GM23338 (cell line): ENCODE data around the gene NDP. TPM values are rescaled to one million over a fixed set of nuclear protein-coding genes. Genes with fewer than 3 reads are reported as not detected.

ENCODE experiments used
- ATAC-seq: fragments of 200-7000 bp; cut with Tn5 transposase; 3 replicates; pipeline ENCODE4 v1.9.1; 2020
- DNase-seq: peaks from one replicate; pipeline ENCODE4 v3.0.0-alpha.2; 2015; ENCODE audit warnings: low spot score
- H2AFZ ChIP-seq: fragments of 200-600 bp; sonication (generic); 2 replicates; pipeline ENCODE4 v1.8.0; 2016; ENCODE audit warnings: antibody characterized with exemption, mild to moderate bottlenecking, moderate library complexity
- H3F3A ChIP-seq: fragments of 200-600 bp; sonication (generic); replicated peaks from 2 replicates; pipeline ENCODE4 v1.8.0; 2017; ENCODE audit warnings: antibody characterized with exemption, mixed run types, low read depth
- H3K27ac ChIP-seq: fragments of 200-600 bp; sonication (generic); 2 replicates; pipeline ENCODE4 v1.6.1; 2016; ENCODE audit warnings: low read depth
- H3K27me3 ChIP-seq: fragments of 200-600 bp; sonication (generic); 2 replicates; pipeline ENCODE4 v1.8.0; 2016; ENCODE audit warnings: mild to moderate bottlenecking, mixed run types, moderate library complexity; ENCODE audit not compliant: insufficient read depth
- H3K36me3 ChIP-seq: fragments of 200-600 bp; sonication (generic); 2 replicates; pipeline ENCODE4 v1.8.0; 2016; ENCODE audit warnings: mild to moderate bottlenecking; ENCODE audit not compliant: insufficient read depth
- H3K4me1 ChIP-seq: fragments of 200-600 bp; sonication (generic); 2 replicates; pipeline ENCODE4 v1.8.0; 2016; ENCODE audit warnings: mild to moderate bottlenecking, moderate library complexity; ENCODE audit not compliant: insufficient read depth
- H3K4me2 ChIP-seq: fragments of 200-600 bp; sonication (generic); 2 replicates; pipeline ENCODE4 v1.7.1; 2017; ENCODE audit warnings: mixed run types
- H3K4me3 ChIP-seq: fragments of 200-600 bp; sonication (generic); 2 replicates; pipeline ENCODE4 v1.6.1; 2016; ENCODE audit warnings: mixed run types
- H3K79me2 ChIP-seq: fragments of 200-600 bp; sonication (generic); replicated peaks from 2 replicates; pipeline ENCODE4 v1.8.0; 2017; ENCODE audit warnings: mild to moderate bottlenecking; ENCODE audit not compliant: insufficient read depth
- H3K9me2 ChIP-seq: fragments of 200-600 bp; sonication (generic); 2 replicates; pipeline ENCODE4 v1.8.0; 2017; ENCODE audit not compliant: insufficient read depth
- H4K20me1 ChIP-seq: fragments of 200-600 bp; sonication (generic); replicated peaks from 2 replicates; pipeline ENCODE4 v1.8.0; 2017; ENCODE audit warnings: mild to moderate bottlenecking; ENCODE audit not compliant: insufficient read depth
- H3K27ac Mint-ChIP-seq: 2 replicates; pipeline ENCODE4 v1.8.0; 2020; ENCODE audit warnings: inconsistent platforms, mild to moderate bottlenecking, moderate library complexity, mixed read lengths
- H3K27me3 Mint-ChIP-seq: 3 replicates; pipeline ENCODE4 v1.8.0; 2022; ENCODE audit warnings: low read depth, mild to moderate bottlenecking, moderate library complexity, mixed read lengths, inconsistent platforms; ENCODE audit not compliant: insufficient read depth, poor library complexity
- H3K36me3 Mint-ChIP-seq: 3 replicates; pipeline ENCODE4 v1.8.0; 2021; ENCODE audit warnings: low read depth, mild to moderate bottlenecking, inconsistent platforms, moderate library complexity, mixed read lengths
- H3K4me1 Mint-ChIP-seq: 3 replicates; pipeline ENCODE4 v1.8.0; 2020; ENCODE audit warnings: mild to moderate bottlenecking, inconsistent platforms, mixed read lengths
- H3K4me3 Mint-ChIP-seq: 3 replicates; pipeline ENCODE4 v1.8.0; 2021; ENCODE audit warnings: moderate library complexity, mild to moderate bottlenecking, inconsistent platforms, mixed read lengths
- H3K9me3 Mint-ChIP-seq: 3 replicates; pipeline ENCODE4 v1.8.0; 2020; ENCODE audit warnings: moderate library complexity, mild to moderate bottlenecking, inconsistent platforms, mixed read lengths
- CREB1 ChIP-seq: fragments of 250-450 bp; sonication (Bioruptor Pico); IDR thresholded peaks from 2 replicates; pipeline ENCODE4 v1.5.0; 2020; ENCODE audit warnings: low read depth, mild to moderate bottlenecking, moderate library complexity
- EZH2 ChIP-seq: fragments of 200-600 bp; sonication (generic); IDR thresholded peaks from one replicate; pipeline ENCODE4 v1.8.0; 2017; ENCODE audit warnings: antibody characterized with exemption, mild to moderate bottlenecking, low read depth; ENCODE audit not compliant: unreplicated experiment
- EZH2phosphoT487 ChIP-seq: fragments of 200-600 bp; sonication (generic); IDR thresholded peaks from one replicate; pipeline ENCODE4 v1.8.1; 2018; ENCODE audit warnings: antibody characterized with exemption; ENCODE audit not compliant: unreplicated experiment
- JUNB ChIP-seq: IDR thresholded peaks from one replicate; pipeline ENCODE4 v1.6.1; 2016; ENCODE audit warnings: antibody characterized with exemption; ENCODE audit not compliant: unreplicated experiment
- NANOG ChIP-seq: IDR thresholded peaks from 2 replicates; pipeline ENCODE4 v1.6.1; 2016; ENCODE audit warnings: antibody characterized with exemption, borderline replicate concordance
- POLR2AphosphoS5 ChIP-seq: IDR thresholded peaks from 2 replicates; pipeline ENCODE4 v1.6.1; 2016; ENCODE audit warnings: antibody characterized with exemption, low read depth
- STAT1 ChIP-seq: IDR thresholded peaks from one replicate; pipeline ENCODE4 v1.6.1; 2016; ENCODE audit warnings: antibody characterized with exemption; ENCODE audit not compliant: unreplicated experiment
- ZNF114 ChIP-seq: fragments of 250-450 bp; sonication (Bioruptor Pico); IDR thresholded peaks from 2 replicates; pipeline ENCODE4 v1.5.0; 2020; ENCODE audit warnings: mild to moderate bottlenecking, moderate library complexity
- ZNF331 ChIP-seq: fragments of 250-450 bp; sonication (Bioruptor Pico); IDR thresholded peaks from 2 replicates; pipeline ENCODE4 v1.5.0; 2020; ENCODE audit warnings: low read depth, mild to moderate bottlenecking, moderate library complexity
- ZNF462 ChIP-seq: fragments of 250-450 bp; sonication (Bioruptor Pico); IDR thresholded peaks from 2 replicates; pipeline ENCODE4 v1.5.0; 2020; ENCODE audit warnings: mild to moderate bottlenecking, moderate library complexity
- polyA plus RNA-seq: library from polyadenylated mRNA; unstranded; fragments of >200 nt; fragmentation: Nextera tagmentation; extraction: Ambion mirVana; gene quantifications from 2 replicates; pipeline ENCODE4 v1.2.1, GENCODE V29; 2016
- total RNA-seq: library from RNA; depleted of rRNA; stranded (reverse); fragments of >200 nt; shearing (Covaris generic); gene quantifications from 2 replicates; pipeline ENCODE4 v1.2.3, GENCODE V29; 2014
- TF ChIP-seq, protein P1 (sequence below), 2 experiments: fragments of 200-600 bp in 1 of 2; sonication (generic) in 1 of 2; conservative IDR thresholded peaks; 2 replicates each; pipeline versions ENCODE4 v1.5.1 to v1.6.1; 2016 to 2017; ENCODE audit warnings: antibody characterized with exemption in 2 of 2, low read depth in 2 of 2, mild to moderate bottlenecking in 2 of 2, moderate library complexity in 1 of 2
- TF ChIP-seq, protein P2 (sequence below): IDR thresholded peaks from 2 replicates; pipeline ENCODE4 v1.6.1; 2016; ENCODE audit warnings: antibody characterized with exemption
- TF ChIP-seq, protein P3 (sequence below): IDR thresholded peaks from one replicate; pipeline ENCODE4 v1.6.1; 2018; ENCODE audit warnings: antibody characterized with exemption; ENCODE audit not compliant: unreplicated experiment

The NDP gene
- total and polyA plus RNA-seq, 2 experiments from 2014 or later: 0.14 TPM; not detected in 1

- Mint-ChIP-seq H3K36me3 (no peaks in the 10 kb centered on the region; the same call in 2 of the 3 replicates), H3K4me1 (peaks cover 15% of the 10 kb centered on the region), H3K4me3 (no peak overlapping the region), H3K9me3 (peaks cover 4% of the 10 kb centered on the region), H3K27ac (no peak overlapping the region), H3K27me3 (peaks cover 9% of the 10 kb centered on the region)
- no peaks in the 10 kb centered on the region for H3K36me3 ChIP-seq
- no peaks in the 10 kb centered on the region for H3K79me2 ChIP-seq
- no peak overlapping the region for H3K27ac ChIP-seq
- peaks cover 16% of the 10 kb centered on the region; the same call in 1 of the 2 replicates for H3K27me3 ChIP-seq
- TF ChIP-seq CREB1 (CRISPR knock-in tag): no peak
- no peak for TF ChIP-seq POLR2AphosphoS5
- no peak for TF ChIP-seq EZH2phosphoT487
- no peak for TF ChIP-seq STAT1
- TF ChIP-seq, protein P1, sequence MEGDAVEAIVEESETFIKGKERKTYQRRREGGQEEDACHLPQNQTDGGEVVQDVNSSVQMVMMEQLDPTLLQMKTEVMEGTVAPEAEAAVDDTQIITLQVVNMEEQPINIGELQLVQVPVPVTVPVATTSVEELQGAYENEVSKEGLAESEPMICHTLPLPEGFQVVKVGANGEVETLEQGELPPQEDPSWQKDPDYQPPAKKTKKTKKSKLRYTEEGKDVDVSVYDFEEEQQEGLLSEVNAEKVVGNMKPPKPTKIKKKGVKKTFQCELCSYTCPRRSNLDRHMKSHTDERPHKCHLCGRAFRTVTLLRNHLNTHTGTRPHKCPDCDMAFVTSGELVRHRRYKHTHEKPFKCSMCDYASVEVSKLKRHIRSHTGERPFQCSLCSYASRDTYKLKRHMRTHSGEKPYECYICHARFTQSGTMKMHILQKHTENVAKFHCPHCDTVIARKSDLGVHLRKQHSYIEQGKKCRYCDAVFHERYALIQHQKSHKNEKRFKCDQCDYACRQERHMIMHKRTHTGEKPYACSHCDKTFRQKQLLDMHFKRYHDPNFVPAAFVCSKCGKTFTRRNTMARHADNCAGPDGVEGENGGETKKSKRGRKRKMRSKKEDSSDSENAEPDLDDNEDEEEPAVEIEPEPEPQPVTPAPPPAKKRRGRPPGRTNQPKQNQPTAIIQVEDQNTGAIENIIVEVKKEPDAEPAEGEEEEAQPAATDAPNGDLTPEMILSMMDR (conservative IDR thresholded peaks at IDR 0.05; ENCODE audit: low read depth in 2 of 2): no peak
- TF ChIP-seq, protein P2, sequence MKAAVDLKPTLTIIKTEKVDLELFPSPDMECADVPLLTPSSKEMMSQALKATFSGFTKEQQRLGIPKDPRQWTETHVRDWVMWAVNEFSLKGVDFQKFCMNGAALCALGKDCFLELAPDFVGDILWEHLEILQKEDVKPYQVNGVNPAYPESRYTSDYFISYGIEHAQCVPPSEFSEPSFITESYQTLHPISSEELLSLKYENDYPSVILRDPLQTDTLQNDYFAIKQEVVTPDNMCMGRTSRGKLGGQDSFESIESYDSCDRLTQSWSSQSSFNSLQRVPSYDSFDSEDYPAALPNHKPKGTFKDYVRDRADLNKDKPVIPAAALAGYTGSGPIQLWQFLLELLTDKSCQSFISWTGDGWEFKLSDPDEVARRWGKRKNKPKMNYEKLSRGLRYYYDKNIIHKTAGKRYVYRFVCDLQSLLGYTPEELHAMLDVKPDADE: no peak
- no peak for TF ChIP-seq ZNF331 (CRISPR knock-in tag)
- TF ChIP-seq ZNF114: no peak
- TF ChIP-seq JUNB: no peak
- TF ChIP-seq EZH2: no peak
- no peak for TF ChIP-seq NANOG
- TF ChIP-seq, protein P3, sequence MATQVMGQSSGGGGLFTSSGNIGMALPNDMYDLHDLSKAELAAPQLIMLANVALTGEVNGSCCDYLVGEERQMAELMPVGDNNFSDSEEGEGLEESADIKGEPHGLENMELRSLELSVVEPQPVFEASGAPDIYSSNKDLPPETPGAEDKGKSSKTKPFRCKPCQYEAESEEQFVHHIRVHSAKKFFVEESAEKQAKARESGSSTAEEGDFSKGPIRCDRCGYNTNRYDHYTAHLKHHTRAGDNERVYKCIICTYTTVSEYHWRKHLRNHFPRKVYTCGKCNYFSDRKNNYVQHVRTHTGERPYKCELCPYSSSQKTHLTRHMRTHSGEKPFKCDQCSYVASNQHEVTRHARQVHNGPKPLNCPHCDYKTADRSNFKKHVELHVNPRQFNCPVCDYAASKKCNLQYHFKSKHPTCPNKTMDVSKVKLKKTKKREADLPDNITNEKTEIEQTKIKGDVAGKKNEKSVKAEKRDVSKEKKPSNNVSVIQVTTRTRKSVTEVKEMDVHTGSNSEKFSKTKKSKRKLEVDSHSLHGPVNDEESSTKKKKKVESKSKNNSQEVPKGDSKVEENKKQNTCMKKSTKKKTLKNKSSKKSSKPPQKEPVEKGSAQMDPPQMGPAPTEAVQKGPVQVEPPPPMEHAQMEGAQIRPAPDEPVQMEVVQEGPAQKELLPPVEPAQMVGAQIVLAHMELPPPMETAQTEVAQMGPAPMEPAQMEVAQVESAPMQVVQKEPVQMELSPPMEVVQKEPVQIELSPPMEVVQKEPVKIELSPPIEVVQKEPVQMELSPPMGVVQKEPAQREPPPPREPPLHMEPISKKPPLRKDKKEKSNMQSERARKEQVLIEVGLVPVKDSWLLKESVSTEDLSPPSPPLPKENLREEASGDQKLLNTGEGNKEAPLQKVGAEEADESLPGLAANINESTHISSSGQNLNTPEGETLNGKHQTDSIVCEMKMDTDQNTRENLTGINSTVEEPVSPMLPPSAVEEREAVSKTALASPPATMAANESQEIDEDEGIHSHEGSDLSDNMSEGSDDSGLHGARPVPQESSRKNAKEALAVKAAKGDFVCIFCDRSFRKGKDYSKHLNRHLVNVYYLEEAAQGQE: no peak
- TF ChIP-seq ZNF462 (CRISPR knock-in tag): no peak
- DNase-seq (no peak), ATAC-seq (no peak)
- H3K4me1 ChIP-seq: peaks cover 20% of the 10 kb centered on the region
- H3K4me2 ChIP-seq: no peak overlapping the region
- H3K9me2 ChIP-seq: no peaks in the 10 kb centered on the region
- H3K4me3 ChIP-seq: no peak overlapping the region
- no peak overlapping the region for H2AFZ ChIP-seq
- H4K20me1 ChIP-seq: no peaks in the 10 kb centered on the region
- 0 out of 2 replicates have a peak, but pooled peaks cover 3% of the 10 kb centered on the region for H3F3A ChIP-seq
Measured at GRCh38 chrX:43974741-43975465, 1.7 kb upstream of the NDP start.
